Subcutaneous adipose tissue (tissue), 4 donors: ENCODE data around the gene SENP5. TPM values are rescaled to one million over a fixed set of nuclear protein-coding genes. Genes with fewer than 3 reads are reported as not detected.

Source experiments
- total RNA-seq, 4 donors: library from RNA; depleted of rRNA; stranded (reverse); fragments of >200 nt; gene quantifications; one replicate each; pipeline ENCODE4 v1.1.0, GENCODE V29; 2016
- TF ChIP-seq, protein P1 (sequence below): fragments of 450-650 bp; IDR thresholded peaks from one replicate; pipeline ENCODE4 v1.5.1; 2016; ENCODE audit warnings: low read depth, mild to moderate bottlenecking, control low read depth, antibody characterized with exemption, moderate library complexity

SENP5 gene
- total RNA-seq, 4 donors from 2014 or later: 35.7 to 48.3 (median 45.1) TPM

DNA sequence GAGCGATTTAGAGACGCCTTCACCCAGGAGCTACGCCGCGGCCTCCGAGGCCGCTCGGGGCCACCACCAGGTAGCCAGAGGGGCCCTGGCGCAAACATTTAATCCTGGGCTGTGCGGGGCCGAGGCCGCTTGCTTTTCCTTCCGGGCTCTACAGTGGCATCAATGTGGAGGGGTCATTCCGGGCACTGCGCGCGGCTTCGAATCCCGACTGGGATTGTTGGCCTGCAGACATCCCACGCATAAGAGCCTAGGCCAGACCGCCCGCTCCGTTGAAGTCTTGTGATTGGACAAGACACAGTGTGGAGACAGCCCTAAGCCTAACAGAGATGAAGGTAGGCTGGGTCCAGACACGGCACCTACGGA lies 75.2 kb downstream of the SENP5 start:
- TF ChIP-seq, protein P1, sequence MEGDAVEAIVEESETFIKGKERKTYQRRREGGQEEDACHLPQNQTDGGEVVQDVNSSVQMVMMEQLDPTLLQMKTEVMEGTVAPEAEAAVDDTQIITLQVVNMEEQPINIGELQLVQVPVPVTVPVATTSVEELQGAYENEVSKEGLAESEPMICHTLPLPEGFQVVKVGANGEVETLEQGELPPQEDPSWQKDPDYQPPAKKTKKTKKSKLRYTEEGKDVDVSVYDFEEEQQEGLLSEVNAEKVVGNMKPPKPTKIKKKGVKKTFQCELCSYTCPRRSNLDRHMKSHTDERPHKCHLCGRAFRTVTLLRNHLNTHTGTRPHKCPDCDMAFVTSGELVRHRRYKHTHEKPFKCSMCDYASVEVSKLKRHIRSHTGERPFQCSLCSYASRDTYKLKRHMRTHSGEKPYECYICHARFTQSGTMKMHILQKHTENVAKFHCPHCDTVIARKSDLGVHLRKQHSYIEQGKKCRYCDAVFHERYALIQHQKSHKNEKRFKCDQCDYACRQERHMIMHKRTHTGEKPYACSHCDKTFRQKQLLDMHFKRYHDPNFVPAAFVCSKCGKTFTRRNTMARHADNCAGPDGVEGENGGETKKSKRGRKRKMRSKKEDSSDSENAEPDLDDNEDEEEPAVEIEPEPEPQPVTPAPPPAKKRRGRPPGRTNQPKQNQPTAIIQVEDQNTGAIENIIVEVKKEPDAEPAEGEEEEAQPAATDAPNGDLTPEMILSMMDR: no peak

DNA sequence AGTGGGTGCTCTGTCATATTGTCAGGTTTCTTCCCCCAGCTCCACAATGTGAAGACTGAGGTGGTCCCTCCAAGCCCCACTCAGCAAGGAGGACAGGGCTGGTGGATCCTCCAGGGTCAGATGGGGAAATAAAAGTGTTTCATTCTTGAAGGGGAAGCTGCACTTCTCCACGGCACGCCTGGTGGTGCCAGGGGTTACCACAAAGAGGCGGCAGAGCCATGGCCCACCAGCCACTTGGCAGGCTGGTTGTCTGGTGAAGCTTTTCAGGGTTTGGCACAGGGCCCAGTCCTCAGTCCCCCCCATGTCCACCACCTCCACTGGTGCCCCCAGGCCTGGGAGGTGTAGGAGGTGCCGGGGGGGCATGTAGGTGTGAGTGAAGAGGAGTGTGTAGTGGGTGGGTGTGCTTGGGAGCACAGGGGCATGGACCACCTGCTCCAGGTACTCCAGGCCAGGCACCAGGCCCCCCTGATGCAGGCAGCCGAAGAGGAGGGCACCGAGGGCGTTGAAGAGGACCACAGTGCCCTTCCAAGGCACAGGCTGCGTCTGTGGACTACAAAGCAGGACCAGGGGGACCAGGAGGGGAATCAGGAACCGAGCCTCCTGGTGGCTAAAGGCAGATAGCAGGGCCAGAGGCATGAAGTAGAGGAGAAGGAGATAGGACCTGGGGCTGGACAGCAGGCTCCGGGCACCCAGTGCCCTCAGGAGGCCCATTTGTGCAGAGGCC lies 79.6 kb downstream of the SENP5 start:
- TF ChIP-seq, protein P1: no peak

DNA sequence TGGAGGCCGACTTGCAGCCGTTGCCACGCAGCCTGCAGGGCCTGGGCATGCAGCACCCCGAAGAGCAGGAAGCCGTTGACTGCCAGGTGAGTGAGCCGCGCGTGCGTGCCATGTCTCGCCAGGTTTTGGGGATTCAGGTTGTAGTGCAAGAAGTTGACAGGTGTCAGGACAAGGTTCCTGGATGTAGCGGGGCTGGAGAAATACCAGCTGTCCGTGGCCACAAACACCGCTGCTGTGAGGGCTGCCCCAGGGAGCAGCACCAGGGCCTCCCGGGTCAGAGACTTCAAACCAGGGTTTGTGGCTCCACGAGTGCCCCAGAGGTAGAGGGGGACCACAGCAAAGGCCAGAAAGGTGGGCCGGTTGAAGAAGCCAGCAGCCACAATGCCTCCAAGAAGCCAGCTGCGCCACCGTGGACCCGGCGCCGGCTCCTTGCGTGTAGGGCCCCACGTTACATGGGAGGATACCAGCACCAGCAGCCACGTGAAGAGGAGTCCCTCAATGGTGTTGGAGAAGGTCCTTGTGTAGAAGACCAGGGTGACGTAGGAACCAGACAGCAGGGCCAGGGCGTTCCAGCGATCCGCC lies 80.2 kb downstream of the SENP5 start:
- TF ChIP-seq, protein P1: no peak

DNA sequence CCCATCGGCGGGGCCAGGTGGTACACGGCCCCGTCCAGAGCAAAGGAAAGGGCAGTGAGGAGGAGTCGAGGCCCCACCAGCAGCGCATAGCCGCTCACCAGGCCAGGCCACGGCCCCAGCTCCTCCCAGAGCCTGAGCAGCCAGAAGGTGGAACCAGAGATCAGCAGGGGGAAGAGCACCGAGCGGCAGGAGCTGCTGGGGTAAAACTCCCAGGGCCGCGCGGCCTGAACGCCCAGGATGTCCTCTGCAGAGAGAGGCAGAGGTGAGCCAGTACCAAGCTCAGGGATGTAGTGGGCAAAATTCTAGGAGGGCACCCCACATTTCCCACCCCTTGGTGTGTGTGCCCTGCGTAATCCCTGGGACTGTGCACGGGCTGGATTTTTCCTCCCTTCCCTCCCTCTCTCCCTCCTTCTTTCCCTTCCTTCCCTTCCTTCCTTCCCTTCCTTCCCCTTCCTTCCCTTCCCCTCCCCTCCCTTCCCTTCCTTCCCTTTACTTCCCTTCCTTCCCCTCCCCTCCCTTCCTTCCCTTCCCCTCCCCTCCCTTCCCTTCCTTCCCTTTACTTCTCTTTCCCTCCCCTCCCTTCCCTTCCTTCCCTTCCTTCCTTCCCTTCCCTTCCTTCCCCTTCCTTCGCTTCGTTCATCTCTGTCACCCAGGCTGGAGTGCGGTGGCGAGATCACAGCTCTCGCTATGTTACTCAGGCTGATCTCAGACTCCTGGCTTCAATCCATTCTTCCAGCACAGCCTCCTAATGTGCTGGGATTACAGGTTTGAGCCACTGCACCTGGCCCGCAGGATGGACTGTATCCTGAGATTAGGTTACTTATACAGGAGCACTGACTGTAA lies 80.9 kb downstream of the SENP5 start:
- TF ChIP-seq, protein P1: no peak

DNA sequence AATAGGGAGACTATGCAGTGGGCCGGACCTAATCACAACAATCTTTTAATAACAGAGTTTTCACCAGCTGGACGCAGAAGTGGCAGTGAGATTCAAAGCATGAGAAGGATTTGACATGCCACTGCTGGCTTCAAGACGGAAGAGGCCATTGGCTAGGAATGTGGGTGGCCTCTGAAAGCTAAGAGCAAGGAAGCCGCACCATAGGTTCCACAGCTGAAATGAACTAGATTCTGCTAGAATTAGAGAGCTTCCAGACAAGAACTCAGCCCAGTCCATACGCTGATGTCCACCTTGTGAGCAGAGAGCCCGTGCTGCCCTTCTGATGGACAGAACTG lies 81.5 kb downstream of the SENP5 start:
- TF ChIP-seq, protein P1: no peak

DNA sequence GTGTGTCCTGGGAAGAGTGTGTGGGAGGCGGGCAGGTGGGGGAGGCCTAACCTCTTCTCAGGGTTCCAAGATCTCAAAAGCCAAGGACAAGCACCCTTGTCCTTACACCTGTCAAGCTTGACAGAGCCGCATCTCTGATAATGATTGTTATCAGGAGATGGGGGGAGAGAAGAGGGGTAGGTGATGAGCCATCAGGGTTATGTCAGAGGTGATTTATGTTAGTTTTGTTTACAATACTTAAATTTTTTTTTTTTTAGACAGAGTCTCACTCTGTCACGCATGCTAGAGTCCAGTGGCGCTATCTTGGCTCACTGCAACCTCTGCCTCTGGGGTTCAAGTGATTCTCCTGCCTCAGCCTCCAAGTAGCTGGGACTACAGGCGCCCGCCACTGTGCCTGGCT lies 82.0 kb downstream of the SENP5 start:
- TF ChIP-seq, protein P1: no peak

DNA sequence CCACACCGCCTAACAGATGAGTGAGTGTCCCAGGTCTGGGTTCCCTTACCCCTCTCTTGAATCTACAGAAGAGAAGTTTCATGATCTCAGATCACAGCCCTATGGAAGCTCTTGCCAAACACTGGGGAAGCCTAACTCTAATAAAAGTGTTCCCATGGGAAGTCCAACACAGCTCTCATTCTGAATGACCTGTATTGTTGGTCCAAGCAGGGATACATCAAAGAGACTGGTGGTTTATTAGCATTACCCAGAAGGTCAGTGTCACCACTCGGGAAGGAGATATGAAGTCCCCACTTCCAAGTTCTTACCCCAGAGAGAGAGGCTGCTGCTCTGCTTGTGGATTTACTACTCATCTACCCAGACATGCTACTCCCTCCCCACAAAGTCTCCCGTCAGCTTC lies 83.7 kb downstream of the SENP5 start:
- TF ChIP-seq, protein P1: no peak
